ENCODE data around the gene SMIM33.
"Not testable (repeated sequence)": the region's sequence is repeated elsewhere in the genome, so short reads cannot be mapped to it uniquely, and the experiment has no call there.

SMIM33 gene

DNA sequence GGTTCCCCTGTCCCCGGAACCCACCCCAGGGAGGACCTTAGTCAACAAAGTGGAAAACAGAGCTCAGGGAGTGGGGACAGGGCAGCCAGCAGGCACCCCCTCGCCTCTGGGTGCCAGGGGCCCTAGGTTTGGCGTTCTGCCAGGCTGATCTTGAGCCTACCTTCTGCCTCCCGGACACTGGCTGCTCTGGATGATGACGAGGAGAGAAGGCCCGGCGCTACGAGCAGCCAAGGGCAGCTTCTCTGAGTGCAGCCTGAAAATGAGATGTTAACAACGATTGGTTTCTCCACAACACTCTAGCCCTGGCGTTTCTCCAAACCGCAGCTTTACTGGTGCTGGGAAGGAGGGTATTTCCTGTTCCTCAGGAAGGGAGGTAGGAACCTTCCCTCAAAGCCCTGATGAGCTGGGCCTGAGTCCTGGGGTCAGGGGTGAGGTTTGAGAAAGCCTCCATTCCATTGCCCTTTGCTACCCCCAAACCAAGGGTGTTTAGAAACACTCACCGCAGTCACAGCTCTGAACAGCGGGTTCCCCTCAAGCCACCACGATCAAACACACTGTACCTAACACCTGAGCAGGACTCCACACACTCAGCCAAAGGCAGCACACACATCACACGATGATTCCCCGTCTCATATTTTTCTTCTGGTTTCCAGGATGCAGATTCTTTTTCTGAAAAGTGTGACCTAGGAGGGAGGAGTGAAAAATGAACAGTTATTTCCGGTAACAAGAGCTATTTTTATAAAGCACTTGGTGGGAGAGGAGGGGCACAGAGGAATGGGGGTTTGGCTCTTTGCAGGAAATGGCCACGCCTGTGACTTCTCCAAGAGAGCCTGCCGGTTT lies 11.5 kb downstream of the SMIM33 start, which contains the start of gene STING1:
TSS of gene STING1 (minus strand) at position 709 of the 840 bp plus-strand sequence. CDS start 1,054 bp downstream, outside the sequence.
- DNase-seq (ENCODE audit: low read depth, low spot score) = peak; percentile 83

GRCh38 chr5:139482890-139483208 lies 12.0 kb downstream of the SMIM33 start:
- DNase-seq (ENCODE audit: low read depth, low spot score) = not testable (repeated sequence)

- no peak for DNase-seq (ENCODE audit: low read depth, low spot score)
Measured at GRCh38 chr5:139486201-139486600, 15.4 kb downstream of the SMIM33 start.

- DNase-seq (ENCODE audit: low read depth, low spot score) = no peak
Measured at GRCh38 chr5:139488260-139488659, 17.5 kb downstream of the SMIM33 start.

DNA sequence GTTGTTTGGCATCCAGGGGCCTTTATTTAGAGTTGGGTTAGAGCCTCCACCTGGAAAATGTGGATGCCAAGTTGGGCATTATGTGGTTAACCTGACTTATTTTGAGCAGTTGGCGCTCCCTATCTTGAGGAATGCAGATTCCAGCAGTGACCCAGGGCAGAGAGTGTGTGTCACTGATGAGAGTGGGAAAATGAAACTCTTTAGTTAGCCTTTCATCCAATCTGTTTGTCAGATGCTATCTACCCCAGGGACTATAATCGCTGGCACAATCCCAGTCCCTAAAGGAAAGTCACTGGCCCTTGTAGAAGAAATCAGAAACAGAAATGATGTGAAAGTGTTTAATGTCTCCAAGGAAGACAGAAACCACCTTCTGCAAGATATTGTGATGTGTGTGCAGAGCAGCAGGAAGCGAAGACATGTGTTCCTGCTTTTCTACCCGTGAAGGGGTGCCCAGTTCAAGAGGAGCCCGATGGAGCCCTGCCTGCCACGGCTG lies 21.9 kb downstream of the SMIM33 start:
- no peak for DNase-seq (ENCODE audit: low read depth, low spot score)

- DNase-seq (ENCODE audit: low read depth, low spot score) = no peak
Measured at GRCh38 chr5:139494256-139494655, 23.5 kb downstream of the SMIM33 start.

DNA sequence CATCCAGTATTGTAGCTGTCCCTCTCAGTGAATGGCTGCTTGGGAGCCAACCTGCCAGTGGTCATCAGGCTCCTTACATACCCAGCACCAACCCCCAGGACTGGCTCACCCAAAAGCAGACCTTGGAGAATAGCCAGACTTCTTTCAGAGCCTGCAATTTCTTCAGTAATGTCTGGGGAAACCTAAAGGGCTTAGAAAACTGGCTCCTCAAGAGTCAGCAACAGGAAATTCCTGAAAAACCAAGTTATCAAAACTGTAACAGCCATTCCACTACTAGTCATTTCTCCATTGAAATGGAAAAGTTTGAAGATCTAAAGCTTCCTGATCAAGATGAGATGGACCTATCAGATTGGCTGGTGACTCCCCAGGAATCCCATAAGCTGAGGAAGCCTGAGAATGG lies 24.0 kb downstream of the SMIM33 start:
- DNase-seq (ENCODE audit: low read depth, low spot score) = no peak

- no peak for DNase-seq (ENCODE audit: low read depth, low spot score)
Measured at GRCh38 chr5:139495638-139496435, 25.0 kb downstream of the SMIM33 start.

- DNase-seq (ENCODE audit: low read depth, low spot score) = no peak
Measured at GRCh38 chr5:139501381-139501780, 30.6 kb downstream of the SMIM33 start.

- not testable (repeated sequence) for DNase-seq (ENCODE audit: low read depth, low spot score)
Measured at GRCh38 chr5:139503036-139503817, 32.4 kb downstream of the SMIM33 start.

DNA sequence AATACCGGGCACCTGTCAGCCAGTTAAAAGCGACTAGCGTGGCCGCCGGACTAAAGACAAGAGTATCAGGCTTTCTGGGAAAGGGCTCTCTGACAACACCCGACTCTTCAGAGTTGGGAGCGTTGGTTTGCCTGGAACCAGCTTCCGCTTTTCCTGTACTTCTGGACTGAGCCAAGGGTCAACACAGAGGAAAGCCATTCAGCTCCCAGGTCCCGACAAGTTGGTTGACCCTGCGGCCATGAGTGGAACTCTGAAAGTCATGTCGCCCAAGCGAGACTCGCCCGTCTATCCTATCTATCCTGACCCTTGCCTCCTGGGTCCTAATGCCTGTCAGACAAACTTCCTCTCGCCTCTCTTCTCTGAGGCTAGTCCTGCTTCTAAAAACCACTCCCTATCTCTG lies 33.1 kb downstream of the SMIM33 start:
- DNase-seq (ENCODE audit: low read depth, low spot score) = not testable (repeated sequence)

DNA sequence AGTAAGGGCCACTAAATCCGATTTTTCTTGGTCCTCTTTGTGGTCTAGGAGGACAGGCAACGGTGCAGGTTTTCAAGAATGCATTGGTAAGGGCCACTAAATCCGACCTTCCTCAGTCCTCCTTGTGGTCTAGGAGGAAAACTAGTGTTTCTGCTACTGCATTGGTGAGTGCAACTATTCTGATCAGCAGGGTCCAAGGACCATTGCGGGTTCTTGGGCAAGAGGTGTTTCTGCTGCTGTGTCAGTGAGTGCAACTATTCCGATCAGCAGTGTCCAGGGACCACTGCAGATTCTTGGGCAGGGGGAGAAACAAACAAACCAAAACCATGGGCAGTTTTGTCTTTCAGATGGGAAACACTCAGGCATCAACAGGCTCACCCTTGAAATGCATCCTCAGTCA lies 33.9 kb downstream of the SMIM33 start:
- DNase-seq (ENCODE audit: low read depth, low spot score) = not testable (repeated sequence)

- no peak for DNase-seq (ENCODE audit: low read depth, low spot score)
Measured at GRCh38 chr5:139512786-139513390, 42.1 kb downstream of the SMIM33 start.

DNA sequence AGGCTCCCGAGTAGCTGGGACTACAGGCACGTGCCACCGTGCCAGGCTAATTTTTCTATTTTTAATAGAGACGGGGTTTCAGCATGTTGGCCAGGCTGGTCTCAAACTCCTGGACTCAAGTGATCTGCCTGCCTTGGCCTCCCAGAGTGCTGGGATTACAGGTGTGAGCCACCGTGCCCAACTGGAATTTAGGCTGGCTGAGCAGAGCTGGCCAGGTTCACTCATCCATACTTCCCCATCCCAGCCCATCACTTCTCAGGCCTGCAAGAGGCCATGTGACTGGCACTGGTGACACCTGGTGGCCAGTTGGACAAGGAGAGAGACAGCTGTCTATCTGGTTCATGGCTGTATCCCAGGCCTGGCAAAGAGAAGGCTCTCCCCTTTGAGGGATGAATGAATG lies 42.6 kb downstream of the SMIM33 start:
- DNase-seq (ENCODE audit: low read depth, low spot score) = peak; percentile 39

GRCh38 chr5:139513852-139514485 lies 43.2 kb downstream of the SMIM33 start:
- no peak for DNase-seq (ENCODE audit: low read depth, low spot score)

DNA sequence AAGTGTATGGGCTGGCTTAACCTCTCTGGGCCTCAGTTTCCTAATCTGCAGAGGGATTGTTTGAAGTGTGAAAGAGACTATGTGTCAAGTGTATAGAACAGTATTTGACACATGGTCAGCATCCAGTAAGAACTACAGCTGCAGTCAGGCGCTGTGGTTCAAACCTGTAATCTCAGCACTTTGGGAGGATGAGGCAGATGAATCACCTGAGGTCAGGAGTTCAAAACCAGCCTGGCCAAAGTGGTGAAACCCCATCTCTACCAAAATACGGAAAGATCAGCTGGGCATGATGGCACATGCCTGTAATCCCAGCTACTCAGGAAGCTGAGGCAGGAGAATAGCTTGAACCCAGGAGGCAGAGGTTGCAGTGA lies 43.7 kb downstream of the SMIM33 start:
- no peak for DNase-seq (ENCODE audit: low read depth, low spot score)

GRCh38 chr5:139517683-139518564 lies 47.1 kb downstream of the SMIM33 start:
- DNase-seq (ENCODE audit: low read depth, low spot score) = peak; percentile 41

All from brain pericyte (primary cell).